HEK293 (cell line): Measurements from ENCODE around the gene SLC12A4.

Source experiments
- YY1 ChIP-seq: fragments of 450-650 bp; formaldehyde crosslinking; IDR thresholded peaks from 2 replicates; pipeline ENCODE4 v1.5.1; 2018; ENCODE audit warnings: missing biosample characterization, missing genetic modification characterization
- ZBTB1 ChIP-seq: fragments of 450-650 bp; formaldehyde crosslinking; IDR thresholded peaks from 2 replicates; pipeline ENCODE4 v1.5.1; 2016; ENCODE audit warnings: missing biosample characterization, missing genetic modification characterization
- ZBTB8A ChIP-seq: fragments of 450-650 bp; formaldehyde crosslinking; IDR thresholded peaks from 2 replicates; pipeline ENCODE4 v1.5.1; 2016; ENCODE audit warnings: missing biosample characterization, missing genetic modification characterization
- ZFHX2 ChIP-seq: fragments of 450-650 bp; formaldehyde crosslinking; conservative IDR thresholded peaks from 2 replicates; pipeline ENCODE4 v1.5.1; 2016; ENCODE audit warnings: missing biosample characterization, missing genetic modification characterization
- ZFP69B ChIP-seq: fragments of 450-650 bp; formaldehyde crosslinking; IDR thresholded peaks from 2 replicates; pipeline ENCODE4 v1.5.1; 2016; ENCODE audit warnings: missing biosample characterization, missing genetic modification characterization
- ZNF114 ChIP-seq: fragments of 450-650 bp; formaldehyde crosslinking; IDR thresholded peaks from 2 replicates; pipeline ENCODE4 v1.5.0; 2017; ENCODE audit warnings: missing biosample characterization, missing genetic modification characterization
- ZNF768 ChIP-seq: fragments of 450-650 bp; formaldehyde crosslinking; IDR thresholded peaks from 2 replicates; pipeline ENCODE4 v1.5.1; 2018; ENCODE audit warnings: missing biosample characterization, mild to moderate bottlenecking, missing genetic modification characterization
- TF ChIP-seq, protein P1 (sequence below): fragments of 450-650 bp; formaldehyde crosslinking; IDR thresholded peaks from 2 replicates; pipeline ENCODE4 v1.5.1; 2016; ENCODE audit warnings: missing biosample characterization, missing genetic modification characterization

DNA sequence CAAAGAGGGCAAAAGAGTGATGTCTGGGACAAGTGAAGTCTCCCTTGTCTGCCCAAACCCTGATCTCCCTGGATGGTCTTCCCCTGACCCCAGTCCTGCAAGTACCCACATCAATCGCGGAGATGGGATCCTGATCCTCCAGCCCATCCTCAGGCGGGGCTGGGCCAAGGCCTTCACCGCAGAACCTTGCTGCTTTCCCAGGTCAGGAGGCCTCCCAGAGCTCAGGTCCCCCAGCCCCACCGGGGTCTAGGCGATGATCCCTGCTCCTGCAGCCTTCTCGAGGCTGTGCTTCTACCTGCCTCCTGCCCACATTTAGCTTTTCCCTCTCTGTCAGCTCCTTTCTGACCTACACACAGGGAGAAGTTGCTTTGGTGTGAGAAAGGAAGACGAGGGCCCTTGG, 6.3 kb downstream of the SLC12A4 start:
- TF ChIP-seq, protein P1, sequence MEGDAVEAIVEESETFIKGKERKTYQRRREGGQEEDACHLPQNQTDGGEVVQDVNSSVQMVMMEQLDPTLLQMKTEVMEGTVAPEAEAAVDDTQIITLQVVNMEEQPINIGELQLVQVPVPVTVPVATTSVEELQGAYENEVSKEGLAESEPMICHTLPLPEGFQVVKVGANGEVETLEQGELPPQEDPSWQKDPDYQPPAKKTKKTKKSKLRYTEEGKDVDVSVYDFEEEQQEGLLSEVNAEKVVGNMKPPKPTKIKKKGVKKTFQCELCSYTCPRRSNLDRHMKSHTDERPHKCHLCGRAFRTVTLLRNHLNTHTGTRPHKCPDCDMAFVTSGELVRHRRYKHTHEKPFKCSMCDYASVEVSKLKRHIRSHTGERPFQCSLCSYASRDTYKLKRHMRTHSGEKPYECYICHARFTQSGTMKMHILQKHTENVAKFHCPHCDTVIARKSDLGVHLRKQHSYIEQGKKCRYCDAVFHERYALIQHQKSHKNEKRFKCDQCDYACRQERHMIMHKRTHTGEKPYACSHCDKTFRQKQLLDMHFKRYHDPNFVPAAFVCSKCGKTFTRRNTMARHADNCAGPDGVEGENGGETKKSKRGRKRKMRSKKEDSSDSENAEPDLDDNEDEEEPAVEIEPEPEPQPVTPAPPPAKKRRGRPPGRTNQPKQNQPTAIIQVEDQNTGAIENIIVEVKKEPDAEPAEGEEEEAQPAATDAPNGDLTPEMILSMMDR, result no peak
- no peak for TF ChIP-seq ZBTB1 (tag by site-specific recombination)
- TF ChIP-seq ZBTB8A (tag by site-specific recombination), result no peak
- no peak for TF ChIP-seq YY1 (tag by site-specific recombination)
- no peak for TF ChIP-seq ZFP69B
- no peak for TF ChIP-seq ZNF114
- TF ChIP-seq ZFHX2 (tag by site-specific recombination), result no peak
- no peak for TF ChIP-seq ZNF768 (tag by site-specific recombination)
